ENCODE measurements around the gene LAMB2.

- TF ChIP-seq CTCF (conservative IDR thresholded peaks at IDR 0.05; ENCODE audit: low read depth in 2 of 2) (no peak), EZH2phosphoT487 (IDR thresholded peaks at IDR 0.05; ENCODE audit: unreplicated experiment) (no peak)
Observed at GRCh38 chr3:49131576-49131975, 1.3 kb downstream of the LAMB2 start.
